Spleen (tissue), 7 donors: ENCODE results near the gene CEP128.

Source experiments
- CTCF ChIP-seq, 11 experiments: fragments of 200-600 bp in 7 of 11; fragments of 450-650 bp in 4 of 11; sonication (generic) in 4 of 11; IDR thresholded peaks in 8 of 11; conservative IDR thresholded peaks in 3 of 11; 1 replicate in 7 of 11; 2 replicates in 4 of 11; pipeline versions ENCODE4 v1.4.0 to v1.8.0; 2016 to 2021; ENCODE audit warnings: antibody characterized with exemption in 11 of 11, inconsistent platforms in 4 of 11, mild to moderate bottlenecking in 1 of 11
- POLR2A ChIP-seq, 3 donors: fragments of 450-650 bp; IDR thresholded peaks; one replicate each; pipeline ENCODE4 v1.5.1; 2017; ENCODE audit warnings: antibody characterized with exemption in 3 of 3, mild to moderate bottlenecking in 1 of 3
- POLR2AphosphoS5 ChIP-seq, 3 donors: sonication (generic); formaldehyde crosslinking; IDR thresholded peaks; one replicate each; pipeline ENCODE4 v1.5.1; 2017; ENCODE audit warnings: antibody characterized with exemption in 3 of 3
- donor health status: DM: no; HTN: no; CAD: no; lungs with moderate emphysema.
- donor health status: DM: no; HTN: no; CAD: no.
- donor health status: DM: no; HTN: no; CAD: no.

DNA sequence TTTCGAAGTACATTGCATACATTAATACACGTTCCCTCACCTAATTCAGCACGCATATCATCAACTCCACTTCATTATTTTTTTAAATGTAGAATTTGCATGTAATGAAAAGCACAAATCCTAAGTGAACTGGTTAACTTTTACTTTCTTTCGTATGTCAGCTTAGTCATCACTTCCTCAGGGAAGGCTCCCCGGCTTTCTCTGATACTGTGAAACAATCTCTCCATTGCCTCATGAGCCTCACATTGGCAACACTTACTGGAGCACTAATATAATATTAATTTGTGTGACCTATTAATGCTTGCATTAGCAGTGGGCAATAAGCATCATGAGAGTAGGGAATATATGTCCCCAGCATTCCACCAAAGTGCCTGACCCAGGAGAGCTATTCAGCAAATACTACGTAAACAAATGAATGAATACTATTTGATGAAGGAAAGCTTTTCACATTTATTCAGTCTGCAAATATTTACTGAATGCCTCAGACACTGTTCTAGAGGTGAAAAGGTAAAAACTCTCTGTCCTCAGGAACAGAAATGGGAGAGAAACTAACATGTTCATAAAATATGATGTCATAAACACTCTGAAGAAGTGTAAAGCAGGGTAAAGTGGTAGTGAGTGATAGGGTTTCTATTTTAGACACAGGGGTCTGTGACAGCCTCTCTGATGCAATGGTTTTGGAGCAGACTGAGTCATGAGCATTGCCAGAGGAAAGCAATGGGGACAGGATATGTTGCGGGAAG lies 402.7 kb downstream of the CEP128 start:
- TF ChIP-seq CTCF (IDR thresholded peaks at IDR 0.05 in 8 of 11, conservative IDR thresholded peaks at IDR 0.05 in 3 of 11) (no peak), POLR2A (IDR thresholded peaks at IDR 0.05) (no peak), POLR2AphosphoS5 (IDR thresholded peaks at IDR 0.05) (no peak)
